H1 (cell line): ENCODE results near the gene RAPGEF6. TPM values are rescaled to one million over a fixed set of nuclear protein-coding genes. Genes with fewer than 3 reads are reported as not detected.

Experiments used
- CTCF ChIA-PET: fragments of 300-600 bp; sonication (Branson Sonifier 250); formaldehyde crosslinking; loops from one replicate; lab custom pipeline; 2021; ENCODE audit not compliant: partially characterized antibody; lab: Charles Lee
- POLR2A ChIA-PET: fragments of 300-600 bp; sonication (Branson Sonifier 250); formaldehyde crosslinking; loops from one replicate; lab custom pipeline; 2021; ENCODE audit warnings: inconsistent platforms; ENCODE audit not compliant: partially characterized antibody; lab: Charles Lee
- DNase-seq, 2 experiments: peaks; one replicate each; pipeline versions ENCODE4 v3.0.0 to v3.0.0-alpha.2; 2010 to 2022; ENCODE audit warnings: low spot score in 2 of 2, low read depth in 1 of 2, mixed read lengths in 1 of 2
- FAIRE-seq: peaks from 2 replicates; lab custom pipeline; 2011; peaks lifted over from hg19 to GRCh38; lab: Jason Lieb, UNC
- H2AFZ ChIP-seq: 2 replicates; pipeline ENCODE4 v1.8.1; 2012; ENCODE audit warnings: low read length, inconsistent platforms
- H2AK5ac ChIP-seq: 2 replicates; pipeline ENCODE4 v1.6.1; 2013; ENCODE audit warnings: low read depth, low read length
- H2BK120ac ChIP-seq: replicated peaks from 2 replicates; pipeline ENCODE3; 2013; ENCODE audit warnings: low read depth, low read length, inconsistent platforms
- H2BK12ac ChIP-seq: 2 replicates; pipeline ENCODE4 v1.6.1; 2013; ENCODE audit warnings: low read depth, low read length
- H2BK15ac ChIP-seq: 2 replicates; pipeline ENCODE4 v1.6.1; 2013; ENCODE audit warnings: low read length
- H2BK20ac ChIP-seq: 2 replicates; pipeline ENCODE4 v1.6.1; 2013; ENCODE audit warnings: low read length
- H2BK5ac ChIP-seq: 2 replicates; pipeline ENCODE4 v1.6.1; 2013; ENCODE audit warnings: low read depth, low read length
- H3K14ac ChIP-seq: 2 replicates; pipeline ENCODE4 v1.6.1; 2013; ENCODE audit warnings: inconsistent platforms; ENCODE audit not compliant: insufficient read length
- H3K18ac ChIP-seq: 2 replicates; pipeline ENCODE4 v1.6.1; 2013; ENCODE audit warnings: low read length; ENCODE audit errors: extremely low read depth
- H3K23ac ChIP-seq: 2 replicates; pipeline ENCODE4 v1.6.1; 2013; ENCODE audit warnings: inconsistent platforms; ENCODE audit not compliant: insufficient read length
- H3K23me2 ChIP-seq: 2 replicates; pipeline ENCODE4 v1.6.1; 2013; ENCODE audit warnings: low read depth, low read length
- H3K27ac ChIP-seq: 2 replicates; pipeline ENCODE4 v1.6.1; 2011; ENCODE audit warnings: low read depth, low read length, inconsistent platforms
- H3K27me3 ChIP-seq, 4 experiments: replicated peaks in 1 of 4; 1 replicate in 1 of 4; 2 replicates in 3 of 4; pipeline versions ENCODE4 v1.6.1 to v1.8.1; 2011 to 2013; ENCODE audit warnings: low read length in 3 of 4, mild to moderate bottlenecking in 3 of 4, inconsistent platforms in 2 of 4, mixed read lengths in 2 of 4, moderate library complexity in 1 of 4; ENCODE audit not compliant: control insufficient read depth in 3 of 4, insufficient read depth in 3 of 4; ENCODE audit errors: extremely low read depth in 1 of 4
- H3K36me3 ChIP-seq, 4 experiments: 2 replicates each; pipeline versions ENCODE4 v1.6.1 to v1.8.1; 2011 to 2013; ENCODE audit warnings: mild to moderate bottlenecking in 4 of 4, low read length in 3 of 4, moderate library complexity in 2 of 4, control low read depth in 1 of 4, inconsistent platforms in 1 of 4; ENCODE audit not compliant: insufficient read depth in 4 of 4, control insufficient read depth in 2 of 4
- H3K4ac ChIP-seq: replicated peaks from 2 replicates; pipeline ENCODE3; 2013; ENCODE audit warnings: low read length, low read depth, mixed read lengths, inconsistent platforms; ENCODE audit not compliant: insufficient read length
- H3K4me1 ChIP-seq, 4 experiments: replicated peaks in 1 of 4; 1 replicate in 1 of 4; 2 replicates in 3 of 4; pipeline versions ENCODE4 v1.6.1 to v1.8.1; 2011 to 2013; ENCODE audit warnings: low read length in 3 of 4, inconsistent platforms in 2 of 4, mixed read lengths in 1 of 4; ENCODE audit not compliant: insufficient read depth in 4 of 4, control insufficient read depth in 3 of 4
- H3K4me2 ChIP-seq, 2 experiments: 2 replicates each; pipeline versions ENCODE4 v1.6.1 to v1.8.1; 2011 to 2013; ENCODE audit warnings: low read depth in 2 of 2, low read length in 2 of 2, control low read depth in 1 of 2, inconsistent platforms in 1 of 2, mild to moderate bottlenecking in 1 of 2; ENCODE audit not compliant: insufficient read depth in 1 of 2
- H3K4me3 ChIP-seq, 4 experiments: fragments of 200-600, 300-600 bp in 1 of 4; sonication (generic), shearing (Covaris generic), sonication (Bioruptor Twin) in 1 of 4; 2 replicates each; pipeline versions ENCODE4 v1.5.1 to v1.8.1; 2011 to 2016; ENCODE audit warnings: low read length in 4 of 4, low read depth in 3 of 4, control low read depth in 2 of 4, inconsistent platforms in 2 of 4, mild to moderate bottlenecking in 2 of 4, mixed read lengths in 1 of 4, moderate library complexity in 1 of 4; ENCODE audit not compliant: insufficient read depth in 2 of 4; ENCODE audit errors: extremely low read depth in 1 of 4
- H3K56ac ChIP-seq: replicated peaks from 2 replicates; pipeline ENCODE3; 2013; ENCODE audit warnings: low read depth, mild to moderate bottlenecking, mixed read lengths, low read length, inconsistent platforms; ENCODE audit not compliant: insufficient read length
- H3K79me1 ChIP-seq: 2 replicates; pipeline ENCODE4 v1.6.1; 2013; ENCODE audit warnings: low read depth, low read length, control low read depth
- H3K79me2 ChIP-seq, 2 experiments: 2 replicates each; pipeline versions ENCODE4 v1.6.1 to v1.8.1; 2012 to 2013; ENCODE audit warnings: low read length in 2 of 2, mild to moderate bottlenecking in 2 of 2, inconsistent platforms in 1 of 2; ENCODE audit not compliant: insufficient read depth in 2 of 2, control insufficient read depth in 1 of 2
- H3K9ac ChIP-seq, 4 experiments: replicated peaks in 1 of 4; 1 replicate in 1 of 4; 2 replicates in 3 of 4; pipeline versions ENCODE4 v1.6.1 to v1.8.1; 2011 to 2013; ENCODE audit warnings: low read depth in 3 of 4, low read length in 3 of 4, control low read depth in 2 of 4, mild to moderate bottlenecking in 2 of 4, moderate library complexity in 2 of 4, inconsistent platforms in 1 of 4; ENCODE audit errors: extremely low read depth in 1 of 4
- H3K9me3 ChIP-seq, 2 experiments: 2 replicates each; pipeline versions ENCODE4 v1.6.1 to v1.8.1; 2012 to 2013; ENCODE audit warnings: mild to moderate bottlenecking in 2 of 2, moderate library complexity in 2 of 2, control low read depth in 1 of 2, inconsistent platforms in 1 of 2, low read depth in 1 of 2, low read length in 1 of 2, mixed read lengths in 1 of 2; ENCODE audit not compliant: insufficient read depth in 2 of 2
- H4K20me1 ChIP-seq, 2 experiments: replicated peaks in 1 of 2; 2 replicates each; pipeline versions ENCODE3 to v1.8.1; 2011 to 2013; ENCODE audit warnings: inconsistent platforms in 2 of 2, low read length in 2 of 2, mild to moderate bottlenecking in 1 of 2; ENCODE audit not compliant: insufficient read depth in 2 of 2, control insufficient read depth in 1 of 2
- H4K5ac ChIP-seq: 2 replicates; pipeline ENCODE4 v1.6.1; 2013; ENCODE audit warnings: low read length, low read depth, mixed read lengths, inconsistent platforms; ENCODE audit not compliant: insufficient read length
- H4K8ac ChIP-seq: 2 replicates; pipeline ENCODE4 v1.8.0; 2013; ENCODE audit warnings: mild to moderate bottlenecking, moderate library complexity, low read length, inconsistent platforms; ENCODE audit not compliant: insufficient read depth; ENCODE audit errors: extremely low read depth
- H4K91ac ChIP-seq: replicated peaks from 2 replicates; pipeline ENCODE3; 2013; ENCODE audit warnings: low read length, mixed read lengths, inconsistent platforms; ENCODE audit not compliant: insufficient read length
- GTF2F1 ChIP-seq: IDR thresholded peaks from 2 replicates; pipeline ENCODE4 v1.6.1; 2012; ENCODE audit warnings: low read depth, low read length, improper control_type of control experiment, borderline replicate concordance
- POLR2A ChIP-seq, 2 experiments: IDR thresholded peaks; 1 replicate in 1 of 2; 2 replicates in 1 of 2; pipeline ENCODE4 v1.6.1; 2011; ENCODE audit warnings: low read depth in 2 of 2, low read length in 2 of 2, mild to moderate bottlenecking in 2 of 2; ENCODE audit errors: control extremely low read depth in 1 of 2
- SP1 ChIP-seq: IDR thresholded peaks from 2 replicates; pipeline ENCODE4 v1.6.1; 2011; ENCODE audit warnings: low read depth, low read length
- WGBS, 2 experiments: shearing (Covaris generic) in 1 of 2; methylation state at CpG; one replicate each; pipeline versions ENCODE4 v1.1.6 to v1.1.7; 2013 to 2015; ENCODE audit warnings: low lambda C conversion rate in 2 of 2, mixed read lengths in 2 of 2, inconsistent platforms in 1 of 2, low coverage in 1 of 2, missing lambda C conversion rate in 1 of 2; ENCODE audit not compliant: insufficient replicate concordance in 2 of 2, insufficient coverage in 1 of 2, insufficient read length in 1 of 2; ENCODE audit errors: extremely low coverage in 1 of 2, missing lambda C conversion rate in 1 of 2; 5-methylcytosine and 5-hydroxymethylcytosine counted together
- polyA plus RNA-seq, 7 experiments: library from polyadenylated mRNA; depleted of rRNA in 3 of 7; stranded (reverse) in 5 of 7; unstranded in 2 of 7; fragments of >200 nt in 5 of 7; fragments of 200-250 nt in 2 of 7; gene quantifications; 1 replicate in 5 of 7; 2 replicates in 1 of 7; 4 replicates in 1 of 7; pipeline versions ENCODE4 v1.2.1 to v1.2.3, GENCODE V29; 2011 to 2013; ENCODE audit warnings: missing spikeins in 2 of 7, mixed read lengths in 2 of 7
- total RNA-seq: library from RNA; stranded (reverse); fragmentation: NEBNext Ultra II Directional; extraction: Animal tissue kit (Norgen Biotek cat#: 25700); gene quantifications from 2 replicates; pipeline ENCODE4 v1.2.1, GENCODE V29; 2021

RAPGEF6 gene
- total and polyA plus RNA-seq, 2 of the 8 experiments (the other 6 are each of a cell fraction or from before 2014, with no cell fraction given), result 4.8 to 20.0 TPM

DNA sequence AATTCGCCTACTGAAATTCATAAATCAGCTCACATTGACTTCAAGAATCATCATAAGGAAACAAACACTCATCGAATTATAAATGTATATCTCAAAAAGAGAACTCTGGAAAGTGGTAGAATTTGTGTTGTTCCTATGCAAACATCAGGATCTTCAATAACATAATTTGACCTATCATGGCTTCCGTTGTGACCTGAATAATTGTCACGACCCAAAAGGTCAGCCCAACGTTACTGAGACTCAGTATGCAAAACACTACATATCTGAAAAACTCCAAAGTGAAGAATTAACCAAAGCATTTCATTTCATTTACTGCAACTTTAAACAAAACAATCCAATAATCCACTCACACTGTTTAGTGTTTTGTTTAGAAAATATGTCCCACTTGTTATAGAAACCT, 1.2 kb downstream of the RAPGEF6 start:
- H3K4me3 ChIP-seq, result peak overlapping the region; percentile 89 to 99 (median 96); a peak in 7 of 8 replicates
- peaks cover 20 to 60% of the 10 kb centered on the region in 2 experiments for H3K79me2 ChIP-seq
- H3K36me3 ChIP-seq, result no peaks in the 10 kb centered on the region
- H4K20me1 ChIP-seq, result peaks cover 2 to 11% of the 10 kb centered on the region in 2 experiments
- H4K5ac ChIP-seq, result no peak overlapping the region
- H3K18ac ChIP-seq, result no peak overlapping the region
- H3K4ac ChIP-seq, result no peak overlapping the region
- no peak overlapping the region for H4K91ac ChIP-seq
- ChIA-PET CTCF (interaction anchor here (0.6 to 3.6 kb wide), 3 partner anchors 23 to 1596 kb away, joined by 3 to 17 read pairs (median 3); no protein-coding TSS in a partner anchor), POLR2A (no interaction called here)
- no peak overlapping the region for H2BK20ac ChIP-seq
- no peak overlapping the region for H2AK5ac ChIP-seq
- 59% methylated on average over 5 of the region's 5 CpGs; no CpG with 5 or more reads in 1 of the 2 experiments for WGBS, 2 experiments
- H3K23me2 ChIP-seq, result peaks cover 2% of the 10 kb centered on the region; the same call in 1 of the 2 replicates
- no peak for TF ChIP-seq SP1
- TF ChIP-seq POLR2A (IDR thresholded peaks at IDR 0.05; ENCODE audit: control extremely low read depth in 1 of 2, low read depth in 2 of 2, low read length in 2 of 2), result no peak
- no peak for TF ChIP-seq GTF2F1
- no peak overlapping the region for H2BK5ac ChIP-seq
- H4K8ac ChIP-seq, result no peak overlapping the region
- FAIRE-seq (no peak), DNase-seq (no peak)
- H3K27ac ChIP-seq, result no peak overlapping the region
- no peaks in the 10 kb centered on the region for H3K27me3 ChIP-seq
- no peak overlapping the region for H2BK12ac ChIP-seq
- no peak overlapping the region for H2AFZ ChIP-seq
- peak overlapping the region in 1 of 4 experiments; percentile 92; a peak in 1 of 7 replicates for H3K9ac ChIP-seq
- no peaks in the 10 kb centered on the region; the same call in 1 of the 2 replicates for H3K79me1 ChIP-seq
- no peak overlapping the region for H3K14ac ChIP-seq
- H2BK15ac ChIP-seq, result no peak overlapping the region
- H3K4me1 ChIP-seq, result peaks cover 0 to 2% (median 0%) of the 10 kb centered on the region in 4 experiments; a peak in 1 of 7 replicates
- H3K23ac ChIP-seq, result no peak overlapping the region
- H3K56ac ChIP-seq, result no peak overlapping the region
- H2BK120ac ChIP-seq, result no peak overlapping the region
- no peaks in the 10 kb centered on the region for H3K9me3 ChIP-seq
- peak overlapping the region; percentile 82 to 90 for H3K4me2 ChIP-seq
